ENCODE measurements around the gene HSP90AA1.
"Not testable (repeated sequence)": the region's sequence is repeated elsewhere in the genome, so short reads cannot be mapped to it uniquely, and the experiment has no call there.

Gene HSP90AA1

GRCh38 chr14:102066041-102066451 is 20.8 kb downstream of the HSP90AA1 start:
- no peak for DNase-seq (ENCODE audit: low spot score)

GRCh38 chr14:102064590-102064989 is 22.3 kb downstream of the HSP90AA1 start:
- DNase-seq (ENCODE audit: low spot score) = not testable (repeated sequence)

- no peak for DNase-seq (ENCODE audit: low spot score)
Measured at GRCh38 chr14:102063808-102064429, 22.9 kb downstream of the HSP90AA1 start.

- DNase-seq (ENCODE audit: low spot score) = peak; percentile 88
Measured at GRCh38 chr14:102063109-102063807, 23.6 kb downstream of the HSP90AA1 start.

DNA sequence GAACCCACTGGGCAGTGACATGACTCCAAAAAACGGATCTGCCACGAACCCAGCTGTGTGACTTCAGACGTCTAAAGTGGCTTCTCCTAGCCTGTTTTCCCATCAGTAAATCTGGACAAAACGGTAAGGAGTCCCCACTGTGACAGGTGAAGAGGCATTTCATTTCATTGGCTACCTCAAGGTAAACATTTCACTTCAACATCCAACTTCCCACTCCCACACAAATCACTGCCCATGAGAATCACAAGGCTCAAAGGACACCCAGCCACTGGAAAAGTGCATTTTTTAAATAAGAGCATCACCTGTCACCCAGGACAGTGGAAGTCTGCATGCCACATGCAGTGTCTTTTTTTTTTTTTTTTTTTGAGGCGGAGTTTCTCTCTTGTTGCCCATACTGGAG is 27.9 kb downstream of the HSP90AA1 start:
- DNase-seq (ENCODE audit: low spot score) = no peak

DNA sequence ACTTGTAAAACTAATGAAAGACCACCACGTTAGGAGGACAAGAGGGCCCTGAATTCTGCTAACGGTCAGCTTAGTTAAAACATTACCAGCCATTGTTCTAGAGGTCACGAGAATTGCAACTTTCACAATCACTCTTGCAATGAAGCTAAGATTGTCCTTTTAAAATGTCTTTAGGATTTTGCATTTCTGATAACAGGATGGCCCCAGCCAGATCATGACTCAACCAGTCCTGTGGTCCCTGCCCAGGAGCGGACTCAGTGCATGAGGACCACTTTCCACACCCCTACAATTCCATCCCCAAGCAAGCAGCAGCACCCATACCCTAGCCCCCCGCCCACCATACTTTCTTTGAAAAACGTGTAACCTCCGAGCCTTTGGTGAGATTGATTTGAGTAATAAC is 28.7 kb downstream of the HSP90AA1 start:
- no peak for DNase-seq (ENCODE audit: low spot score)

DNA sequence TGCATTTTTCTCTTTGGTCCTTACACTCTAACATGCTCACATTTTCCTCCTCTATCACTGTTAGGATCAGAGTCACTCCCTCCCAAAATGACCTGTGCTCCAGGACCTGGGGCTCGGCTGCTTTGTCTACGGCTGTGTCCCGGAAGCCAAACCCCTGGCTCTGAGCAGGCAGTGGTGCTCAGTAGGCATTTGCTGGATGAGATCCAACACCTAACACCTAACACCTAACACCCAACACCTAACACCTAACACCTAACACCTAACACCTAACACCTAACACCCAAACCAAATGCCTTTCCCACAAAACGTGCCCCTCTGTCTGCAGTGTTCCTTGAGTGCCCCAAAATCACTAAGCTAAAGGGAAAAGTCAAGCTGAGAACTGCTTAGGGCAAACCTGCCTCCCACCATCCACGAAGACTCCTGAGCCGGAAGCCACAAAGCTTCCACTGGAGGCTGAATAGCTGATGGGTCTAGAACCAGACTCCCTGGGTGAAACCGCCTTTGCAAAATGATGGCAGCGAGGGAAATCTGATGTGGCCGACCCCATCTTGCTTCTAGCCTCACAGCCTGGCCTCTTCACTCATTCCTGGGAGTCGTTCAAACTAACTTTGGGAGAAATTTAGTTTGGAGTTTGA is 29.2 kb downstream of the HSP90AA1 start:
- DNase-seq (ENCODE audit: low spot score) = no peak

GRCh38 chr14:102056694-102057442 is 30.0 kb downstream of the HSP90AA1 start:
- no peak for DNase-seq (ENCODE audit: low spot score)

GRCh38 chr14:102055181-102055901 is 31.5 kb downstream of the HSP90AA1 start:
- DNase-seq (ENCODE audit: low spot score) = peak; percentile 86

- DNase-seq (ENCODE audit: low spot score) = no peak
Measured at GRCh38 chr14:102052522-102052921, 34.3 kb downstream of the HSP90AA1 start.

DNA sequence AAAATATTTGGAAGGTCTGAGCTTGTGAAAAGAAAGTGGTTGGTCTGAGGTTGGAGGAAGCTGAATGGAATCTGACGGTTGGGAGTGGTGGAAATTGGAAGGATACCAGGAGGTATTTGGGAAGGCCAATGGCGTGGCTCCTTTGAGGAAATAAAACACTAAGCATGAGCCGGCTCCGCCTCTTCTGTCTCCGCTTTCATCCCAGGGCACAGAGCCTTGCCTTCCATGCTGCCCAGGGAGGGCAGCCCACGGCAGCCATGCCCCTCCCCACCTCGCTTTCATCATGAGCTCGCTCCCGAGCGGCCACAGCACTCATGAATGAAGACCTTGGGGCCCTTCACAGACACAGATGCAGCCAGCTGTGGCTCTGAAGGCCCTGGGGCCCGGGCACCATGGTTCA is 36.2 kb downstream of the HSP90AA1 start:
- peak; percentile 87 for DNase-seq (ENCODE audit: low spot score)

DNA sequence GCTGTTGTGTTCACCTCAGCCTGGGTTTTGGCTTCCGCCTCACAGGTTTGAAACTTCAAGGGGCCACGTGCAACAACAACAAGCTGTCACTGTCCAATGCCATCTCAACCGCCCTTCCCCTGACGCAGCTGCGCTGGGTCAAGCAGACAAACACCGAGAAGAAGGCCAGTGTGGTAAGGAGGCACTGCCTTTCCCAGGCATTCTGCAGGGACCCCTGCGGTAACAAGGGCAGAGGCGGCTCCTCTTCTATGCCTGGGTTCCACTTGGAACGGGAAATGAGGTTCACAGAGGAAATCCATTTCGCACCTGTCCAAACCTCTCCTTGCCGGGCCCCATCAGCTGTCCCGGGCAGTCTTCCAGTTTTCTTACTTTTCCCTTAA is 36.8 kb downstream of the HSP90AA1 start:
- no peak for DNase-seq (ENCODE audit: low spot score)

- peak; percentile 31 for DNase-seq (ENCODE audit: low spot score)
Measured at GRCh38 chr14:102049258-102050025, 37.4 kb downstream of the HSP90AA1 start.

DNA sequence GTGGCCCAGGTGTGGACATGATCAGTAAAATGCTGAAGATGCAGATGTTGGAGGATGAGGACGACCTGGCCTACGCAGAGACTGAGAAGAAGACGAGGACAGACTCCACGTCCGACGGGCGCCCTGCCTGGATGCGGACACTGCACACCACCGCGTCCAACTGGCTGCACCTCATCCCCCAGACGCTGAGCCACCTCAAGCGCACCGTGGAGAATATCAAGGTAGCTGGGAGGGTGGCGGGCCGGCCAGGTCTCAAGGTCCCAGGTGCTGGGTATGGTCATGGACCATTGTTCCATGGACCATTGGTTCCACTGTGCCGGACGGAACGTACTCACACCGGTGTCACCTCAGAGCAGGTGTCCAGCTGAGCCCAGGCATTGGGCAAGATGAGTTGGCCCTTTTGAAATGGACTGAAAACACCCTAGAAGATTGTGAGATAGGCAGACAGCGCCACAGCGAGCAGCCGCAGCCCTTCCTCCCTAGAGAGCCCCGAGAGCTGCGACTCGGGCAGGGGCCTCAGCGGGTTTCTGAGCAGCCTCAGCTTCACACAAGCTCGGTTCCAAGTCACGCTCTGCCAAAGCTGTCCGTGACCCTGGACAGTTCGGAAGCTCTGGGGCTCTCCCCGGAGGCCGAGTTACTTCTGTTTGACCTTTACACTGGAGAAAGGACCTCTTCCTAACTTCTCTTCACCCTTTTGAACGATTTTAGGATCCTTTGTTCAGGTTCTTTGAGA is 38.9 kb downstream of the HSP90AA1 start:
- no peak for DNase-seq (ENCODE audit: low spot score)

DNA sequence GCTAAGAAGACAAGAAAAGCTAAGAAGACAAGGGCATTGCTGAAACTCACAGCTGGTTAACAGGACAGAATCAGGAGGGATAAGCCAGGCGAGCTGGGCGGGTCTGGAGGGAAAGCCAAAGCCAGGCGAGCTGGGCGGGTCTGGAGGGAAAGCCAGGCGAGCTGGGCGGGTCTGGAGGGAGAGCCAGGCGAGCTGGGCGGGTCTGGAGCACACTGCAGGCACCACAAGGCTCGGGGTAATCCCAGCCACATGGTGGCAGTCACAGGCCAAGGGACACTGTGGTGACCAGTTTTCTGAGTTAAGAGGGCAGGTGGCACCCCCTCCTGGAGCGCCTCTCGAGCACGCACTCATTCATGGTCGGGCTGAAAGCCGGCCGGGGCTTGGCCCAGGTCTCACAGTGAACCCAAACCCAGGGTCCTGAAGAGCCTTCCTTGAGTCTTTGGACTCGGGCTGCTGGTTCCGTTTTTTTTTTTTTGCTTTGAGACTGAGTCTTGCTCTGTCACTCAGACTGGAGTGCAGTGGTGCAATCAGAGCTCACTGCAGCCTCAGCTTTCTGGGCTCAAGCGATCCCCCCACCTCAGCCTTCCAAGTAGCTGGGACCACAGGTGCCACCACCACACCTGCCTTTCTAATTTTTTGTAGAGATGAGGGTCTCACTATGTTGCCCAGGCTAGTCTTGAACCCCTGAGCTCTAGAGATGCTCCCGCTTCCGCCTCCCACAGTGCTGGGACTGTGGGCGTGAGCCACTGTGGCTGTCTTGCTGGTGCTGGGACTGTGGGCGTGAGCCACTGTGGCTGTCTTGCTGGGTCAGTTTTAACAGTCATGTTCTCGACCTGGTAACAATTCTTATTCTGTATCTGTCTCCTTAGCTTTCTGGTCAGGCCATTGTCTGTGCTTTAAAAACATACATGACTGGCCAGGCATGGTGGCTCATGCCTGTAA is 40.2 kb downstream of the HSP90AA1 start:
- DNase-seq (ENCODE audit: low spot score) = peak; percentile 79

DNA sequence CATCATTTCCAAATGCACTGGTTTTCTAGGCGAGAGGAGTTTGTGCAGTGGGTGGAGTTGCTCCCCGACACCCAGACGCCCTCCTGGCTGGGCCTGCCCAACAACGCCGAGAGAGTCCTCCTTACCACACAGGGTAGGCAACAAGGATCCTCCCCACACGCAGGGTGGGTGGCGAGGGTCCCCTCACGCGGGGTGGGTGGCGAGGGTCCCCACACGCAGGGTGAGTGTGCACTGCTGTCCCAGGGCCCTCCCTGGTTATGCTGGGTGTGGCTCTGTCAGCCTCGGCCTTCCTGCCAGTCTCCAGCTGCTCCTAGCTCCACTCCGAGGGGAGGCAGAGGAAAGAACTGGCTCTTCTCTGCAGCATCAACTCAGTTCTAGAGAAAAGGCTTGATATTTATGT is 42.3 kb downstream of the HSP90AA1 start:
- DNase-seq (ENCODE audit: low spot score) = no peak

GRCh38 chr14:102043251-102044025 is 43.4 kb downstream of the HSP90AA1 start:
- DNase-seq (ENCODE audit: low spot score) = no peak

GRCh38 chr14:102042699-102043098 is 44.1 kb downstream of the HSP90AA1 start:
- DNase-seq (ENCODE audit: low spot score) = no peak

GRCh38 chr14:102040153-102040552 is 46.7 kb downstream of the HSP90AA1 start:
- DNase-seq (ENCODE audit: low spot score) = no peak

Measured in AG08395 (cell line).